Measurements from ENCODE around the gene HES6. TPM values are rescaled to one million over a fixed set of nuclear protein-coding genes. Genes with fewer than 3 reads are reported as not detected.
"Not testable (repeated sequence)": the region's sequence is repeated elsewhere in the genome, so short reads cannot be mapped to it uniquely, and the experiment has no call there.

HES6 gene
- total RNA-seq, 1 donor from 2014 or later = 7.8 TPM

GRCh38 chr2:238273433-238273832, 33.6 kb upstream of the HES6 start:
- not testable (repeated sequence) for H3K9ac ChIP-seq (ENCODE audit: low read depth in 1 of 3, low read length in 3 of 3); H3K9me3 ChIP-seq (ENCODE audit: control insufficient read depth in 3 of 3, low read length in 3 of 3); H3K27me3 ChIP-seq (ENCODE audit: control insufficient read depth in 3 of 3, insufficient read depth in 3 of 3, low read length in 3 of 3); H3K27ac ChIP-seq (ENCODE audit: low read depth, low read length); H3K4me3 ChIP-seq (ENCODE audit: low read length in 3 of 3)
- Histone ChIP-seq H3K4me1 (ENCODE audit: control insufficient read depth in 3 of 3, insufficient read depth in 3 of 3, low read length in 3 of 3) (peaks cover 7 to 24% (median 10%) of the 10 kb centered on the region in 3 donors), H3K36me3 (ENCODE audit: control insufficient read depth in 3 of 3, insufficient read depth in 3 of 3, low read length in 3 of 3) (peaks cover 69 to 74% (median 73%) of the 10 kb centered on the region in 3 donors)

DNA sequence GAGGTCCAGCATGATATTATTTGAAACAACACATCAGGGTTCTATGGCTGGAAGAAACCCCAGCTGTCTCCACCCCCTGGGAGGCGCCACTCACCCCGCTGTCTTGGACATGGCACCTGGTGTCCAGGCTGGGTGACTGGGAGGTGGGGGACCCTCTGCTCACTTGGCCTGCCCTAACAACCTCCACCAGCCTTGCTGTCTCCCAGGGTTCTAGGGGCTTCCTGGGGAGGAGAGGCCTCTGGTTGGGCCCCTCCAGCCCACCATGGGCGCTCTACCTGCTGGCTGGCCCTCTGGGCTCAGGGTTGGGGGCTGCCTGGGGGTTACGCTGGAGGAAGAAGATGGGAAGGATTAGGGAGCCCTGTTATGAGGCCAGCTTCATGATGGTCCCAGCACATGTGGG, 32.3 kb upstream of the HES6 start:
- no peak overlapping the region for H3K27ac ChIP-seq (ENCODE audit: low read depth, low read length)
- H3K9me3 ChIP-seq (ENCODE audit: control insufficient read depth in 3 of 3, low read length in 3 of 3) = no peaks in the 10 kb centered on the region
- H3K9ac ChIP-seq (ENCODE audit: low read depth in 1 of 3, low read length in 3 of 3) = no peak overlapping the region
- no peak overlapping the region for H3K4me3 ChIP-seq (ENCODE audit: low read length in 3 of 3)
- peaks cover 80 to 82% (median 81%) of the 10 kb centered on the region in 3 donors for H3K36me3 ChIP-seq (ENCODE audit: control insufficient read depth in 3 of 3, insufficient read depth in 3 of 3, low read length in 3 of 3)
- no peaks in the 10 kb centered on the region for H3K27me3 ChIP-seq (ENCODE audit: control insufficient read depth in 3 of 3, insufficient read depth in 3 of 3, low read length in 3 of 3)
- peaks cover 7 to 17% (median 9%) of the 10 kb centered on the region in 3 donors for H3K4me1 ChIP-seq (ENCODE audit: control insufficient read depth in 3 of 3, insufficient read depth in 3 of 3, low read length in 3 of 3)

DNA sequence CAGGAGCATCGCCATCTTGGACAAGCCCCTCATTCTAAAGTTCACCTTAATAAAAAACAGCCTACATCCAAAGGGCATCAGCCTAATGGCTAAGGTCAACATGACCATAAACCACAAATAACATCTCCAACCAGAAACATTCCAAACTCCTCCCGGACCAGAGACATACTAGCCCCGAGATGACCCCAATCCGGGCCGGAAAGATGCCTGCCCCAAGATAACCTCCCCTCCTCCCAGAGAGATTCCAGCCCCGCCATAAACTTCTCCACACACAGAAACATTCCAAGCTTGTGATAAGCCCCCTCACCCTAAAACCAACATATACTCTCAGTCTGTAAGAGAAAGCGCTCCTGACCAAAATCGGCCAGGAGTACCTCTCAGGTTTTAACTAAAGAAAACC, 31.8 kb upstream of the HES6 start:
- H3K4me3 ChIP-seq (ENCODE audit: low read length in 3 of 3) = not testable (repeated sequence)

GRCh38 chr2:238271061-238271554, 31.3 kb upstream of the HES6 start:
- Histone ChIP-seq H3K27me3 (ENCODE audit: control insufficient read depth in 3 of 3, insufficient read depth in 3 of 3, low read length in 3 of 3) (no peaks in the 10 kb centered on the region), H3K4me3 (ENCODE audit: low read length in 3 of 3) (no peak overlapping the region), H3K9ac (ENCODE audit: low read depth in 1 of 3, low read length in 3 of 3) (no peak overlapping the region), H3K9me3 (ENCODE audit: control insufficient read depth in 3 of 3, low read length in 3 of 3) (no peaks in the 10 kb centered on the region), H3K27ac (ENCODE audit: low read depth, low read length) (no peak overlapping the region), H3K4me1 (ENCODE audit: control insufficient read depth in 3 of 3, insufficient read depth in 3 of 3, low read length in 3 of 3) (peaks cover 7 to 17% (median 9%) of the 10 kb centered on the region in 3 donors), H3K36me3 (ENCODE audit: control insufficient read depth in 3 of 3, insufficient read depth in 3 of 3, low read length in 3 of 3) (peaks cover 76 to 77% (median 76%) of the 10 kb centered on the region in 3 donors)

More for the DNA sequence above, 31.8 kb upstream of the HES6 start:
- peaks cover 78 to 82% (median 79%) of the 10 kb centered on the region in 3 donors for H3K36me3 ChIP-seq (ENCODE audit: control insufficient read depth in 3 of 3, insufficient read depth in 3 of 3, low read length in 3 of 3)
- H3K9ac ChIP-seq (ENCODE audit: low read depth in 1 of 3, low read length in 3 of 3); H3K27me3 ChIP-seq (ENCODE audit: control insufficient read depth in 3 of 3, insufficient read depth in 3 of 3, low read length in 3 of 3); H3K27ac ChIP-seq (ENCODE audit: low read depth, low read length); H3K9me3 ChIP-seq (ENCODE audit: control insufficient read depth in 3 of 3, low read length in 3 of 3): not testable (repeated sequence)
- H3K4me1 ChIP-seq (ENCODE audit: control insufficient read depth in 3 of 3, insufficient read depth in 3 of 3, low read length in 3 of 3) = peaks cover 7 to 17% (median 9%) of the 10 kb centered on the region in 3 donors

- H3K4me1 ChIP-seq (ENCODE audit: control insufficient read depth in 3 of 3, insufficient read depth in 3 of 3, low read length in 3 of 3) = peaks cover 7 to 17% (median 9%) of the 10 kb centered on the region in 3 donors
- H3K36me3 ChIP-seq (ENCODE audit: control insufficient read depth in 3 of 3, insufficient read depth in 3 of 3, low read length in 3 of 3) = peaks cover 72 to 74% (median 74%) of the 10 kb centered on the region in 3 donors
- no peak overlapping the region for H3K27ac ChIP-seq (ENCODE audit: low read depth, low read length)
- no peaks in the 10 kb centered on the region for H3K9me3 ChIP-seq (ENCODE audit: control insufficient read depth in 3 of 3, low read length in 3 of 3)
- no peak overlapping the region for H3K4me3 ChIP-seq (ENCODE audit: low read length in 3 of 3)
- no peaks in the 10 kb centered on the region for H3K27me3 ChIP-seq (ENCODE audit: control insufficient read depth in 3 of 3, insufficient read depth in 3 of 3, low read length in 3 of 3)
- no peak overlapping the region for H3K9ac ChIP-seq (ENCODE audit: low read depth in 1 of 3, low read length in 3 of 3)
These were observed 30.8 kb upstream of the HES6 start for GRCh38 chr2:238270606-238271005.

- Histone ChIP-seq H3K4me1 (ENCODE audit: control insufficient read depth in 3 of 3, insufficient read depth in 3 of 3, low read length in 3 of 3) (peaks cover 7 to 17% (median 9%) of the 10 kb centered on the region in 3 donors), H3K27ac (ENCODE audit: low read depth, low read length) (no peak overlapping the region), H3K9me3 (ENCODE audit: control insufficient read depth in 3 of 3, low read length in 3 of 3) (no peaks in the 10 kb centered on the region), H3K9ac (ENCODE audit: low read depth in 1 of 3, low read length in 3 of 3) (no peak overlapping the region), H3K27me3 (ENCODE audit: control insufficient read depth in 3 of 3, insufficient read depth in 3 of 3, low read length in 3 of 3) (no peaks in the 10 kb centered on the region), H3K4me3 (ENCODE audit: low read length in 3 of 3) (no peak overlapping the region), H3K36me3 (ENCODE audit: control insufficient read depth in 3 of 3, insufficient read depth in 3 of 3, low read length in 3 of 3) (peaks cover 70 to 73% (median 71%) of the 10 kb centered on the region in 3 donors)
These were observed 29.9 kb upstream of the HES6 start for GRCh38 chr2:238269741-238270140.

DNA sequence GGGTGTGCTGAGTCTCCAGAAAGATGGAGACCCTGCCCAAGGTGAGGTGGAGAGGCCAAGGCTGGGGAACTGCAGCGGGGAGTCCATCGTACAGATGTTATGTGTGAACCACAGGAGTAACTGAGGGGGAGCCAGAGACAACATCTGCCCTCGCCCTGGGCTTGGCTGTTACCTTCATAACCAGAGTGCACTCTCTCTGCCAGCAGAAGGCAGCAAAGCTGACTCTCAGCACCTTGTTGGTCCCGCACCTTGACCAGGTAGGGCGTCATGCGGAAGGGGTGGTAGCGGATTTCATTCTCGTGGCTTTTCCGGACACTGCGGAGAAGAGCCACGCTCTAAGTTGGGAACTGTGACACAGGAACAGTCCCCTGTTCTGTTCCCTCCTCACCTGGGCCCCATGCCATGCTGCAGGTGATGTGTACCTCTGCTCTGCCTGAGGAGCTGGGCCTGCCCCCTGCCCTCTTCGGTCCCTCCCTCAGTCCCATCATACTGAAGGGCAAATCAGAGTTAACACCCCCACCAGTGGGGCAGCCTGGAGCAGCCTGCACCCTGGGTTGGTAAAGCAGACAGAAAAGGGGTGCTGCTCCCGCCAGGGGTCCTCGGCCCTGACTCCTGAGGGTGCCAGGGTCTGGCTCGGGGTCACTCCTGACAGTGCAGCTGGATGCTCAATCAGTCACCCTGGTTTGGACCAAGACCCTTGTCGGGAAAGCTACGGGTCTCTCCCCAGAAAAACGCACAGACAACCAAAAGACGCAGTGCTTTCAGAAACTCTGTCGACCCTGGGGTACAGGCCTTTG, 28.2 kb upstream of the HES6 start:
- H3K9me3 ChIP-seq (ENCODE audit: control insufficient read depth in 3 of 3, low read length in 3 of 3) = no peaks in the 10 kb centered on the region
- peaks cover 15 to 27% (median 21%) of the 10 kb centered on the region in 3 donors for H3K4me1 ChIP-seq (ENCODE audit: control insufficient read depth in 3 of 3, insufficient read depth in 3 of 3, low read length in 3 of 3)
- no peak overlapping the region for H3K9ac ChIP-seq (ENCODE audit: low read depth in 1 of 3, low read length in 3 of 3)
- no peak overlapping the region for H3K27ac ChIP-seq (ENCODE audit: low read depth, low read length)
- no peak overlapping the region for H3K4me3 ChIP-seq (ENCODE audit: low read length in 3 of 3)
- peaks cover 60 to 71% (median 71%) of the 10 kb centered on the region in 3 donors for H3K36me3 ChIP-seq (ENCODE audit: control insufficient read depth in 3 of 3, insufficient read depth in 3 of 3, low read length in 3 of 3)
- no peaks in the 10 kb centered on the region for H3K27me3 ChIP-seq (ENCODE audit: control insufficient read depth in 3 of 3, insufficient read depth in 3 of 3, low read length in 3 of 3)

- no peak overlapping the region for H3K9ac ChIP-seq (ENCODE audit: low read depth in 1 of 3, low read length in 3 of 3)
- no peak overlapping the region for H3K4me3 ChIP-seq (ENCODE audit: low read length in 3 of 3)
- H3K36me3 ChIP-seq (ENCODE audit: control insufficient read depth in 3 of 3, insufficient read depth in 3 of 3, low read length in 3 of 3) = peaks cover 57 to 69% (median 69%) of the 10 kb centered on the region in 3 donors
- H3K27ac ChIP-seq (ENCODE audit: low read depth, low read length) = no peak overlapping the region
- peaks cover 20 to 30% (median 28%) of the 10 kb centered on the region in 3 donors for H3K4me1 ChIP-seq (ENCODE audit: control insufficient read depth in 3 of 3, insufficient read depth in 3 of 3, low read length in 3 of 3)
- H3K27me3 ChIP-seq (ENCODE audit: control insufficient read depth in 3 of 3, insufficient read depth in 3 of 3, low read length in 3 of 3) = no peaks in the 10 kb centered on the region
- H3K9me3 ChIP-seq (ENCODE audit: control insufficient read depth in 3 of 3, low read length in 3 of 3) = no peaks in the 10 kb centered on the region
These were observed 27.5 kb upstream of the HES6 start for GRCh38 chr2:238267341-238267710.

DNA sequence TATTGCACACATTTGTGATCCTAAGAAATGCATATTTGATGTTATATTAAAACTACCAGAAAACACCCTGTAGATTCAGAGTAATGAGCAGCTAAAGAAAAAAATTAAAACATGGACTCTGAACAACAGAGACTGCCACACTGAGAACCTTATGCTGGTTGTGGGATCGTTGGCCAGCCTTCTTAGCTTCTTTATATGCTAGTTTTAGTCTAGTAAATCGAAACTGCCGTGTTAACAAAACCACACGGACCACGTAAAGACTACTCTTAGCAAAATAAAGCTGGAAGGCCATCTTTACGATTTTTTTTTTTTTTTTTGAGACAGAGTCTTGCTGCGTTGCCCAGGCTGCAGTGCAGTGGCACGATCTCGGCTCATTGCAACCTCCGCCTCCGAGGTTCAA, 25.8 kb upstream of the HES6 start:
- peaks cover 59 to 73% (median 73%) of the 10 kb centered on the region in 3 donors for H3K36me3 ChIP-seq (ENCODE audit: control insufficient read depth in 3 of 3, insufficient read depth in 3 of 3, low read length in 3 of 3)
- peaks cover 19 to 23% (median 20%) of the 10 kb centered on the region in 3 donors for H3K4me1 ChIP-seq (ENCODE audit: control insufficient read depth in 3 of 3, insufficient read depth in 3 of 3, low read length in 3 of 3)
- no peak overlapping the region for H3K9ac ChIP-seq (ENCODE audit: low read depth in 1 of 3, low read length in 3 of 3)
- H3K4me3 ChIP-seq (ENCODE audit: low read length in 3 of 3) = no peak overlapping the region
- no peaks in the 10 kb centered on the region for H3K27me3 ChIP-seq (ENCODE audit: control insufficient read depth in 3 of 3, insufficient read depth in 3 of 3, low read length in 3 of 3)
- no peak overlapping the region for H3K27ac ChIP-seq (ENCODE audit: low read depth, low read length)
- H3K9me3 ChIP-seq (ENCODE audit: control insufficient read depth in 3 of 3, low read length in 3 of 3) = no peaks in the 10 kb centered on the region

DNA sequence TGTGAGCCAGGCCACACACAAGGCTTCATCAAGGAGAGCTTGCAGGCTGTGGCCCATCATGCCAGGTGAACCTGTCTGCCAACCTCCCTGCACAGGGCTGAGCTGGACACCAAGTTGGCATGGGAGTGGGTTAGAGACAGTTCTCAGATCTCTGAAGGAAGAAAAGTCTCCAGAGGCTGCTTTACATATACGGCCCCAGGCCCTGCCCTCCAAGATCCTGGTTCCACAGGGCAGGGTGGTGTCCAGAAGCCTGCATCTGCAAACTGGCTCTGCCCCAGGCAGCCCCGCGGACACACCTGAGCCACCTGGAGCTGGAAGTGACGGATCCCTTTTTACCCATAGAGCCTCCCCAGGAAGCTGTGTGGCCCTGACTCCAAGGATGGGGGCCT, 24.2 kb upstream of the HES6 start:
- no peak overlapping the region for H3K9ac ChIP-seq (ENCODE audit: low read depth in 1 of 3, low read length in 3 of 3)
- peaks cover 57 to 72% (median 71%) of the 10 kb centered on the region in 3 donors for H3K36me3 ChIP-seq (ENCODE audit: control insufficient read depth in 3 of 3, insufficient read depth in 3 of 3, low read length in 3 of 3)
- H3K27ac ChIP-seq (ENCODE audit: low read depth, low read length) = peak overlapping the region; percentile 15
- no peak overlapping the region for H3K4me3 ChIP-seq (ENCODE audit: low read length in 3 of 3)
- peaks cover 19 to 23% (median 21%) of the 10 kb centered on the region in 3 donors for H3K4me1 ChIP-seq (ENCODE audit: control insufficient read depth in 3 of 3, insufficient read depth in 3 of 3, low read length in 3 of 3)
- H3K27me3 ChIP-seq (ENCODE audit: control insufficient read depth in 3 of 3, insufficient read depth in 3 of 3, low read length in 3 of 3) = no peaks in the 10 kb centered on the region
- H3K9me3 ChIP-seq (ENCODE audit: control insufficient read depth in 3 of 3, low read length in 3 of 3) = no peaks in the 10 kb centered on the region
